ENCODE data around the gene B3GAT1.

B3GAT1 gene

GRCh38 chr11:134413826-134414731 is 2.0 kb upstream of the B3GAT1 start:
- DNase-seq (ENCODE audit: insufficient read length, low spot score): no peak
- FAIRE-seq: no peak
- TF ChIP-seq PAX5 (IDR thresholded peaks at IDR 0.05; ENCODE audit: insufficient read depth, low read length, severe bottlenecking) (no peak), POU2F2 (IDR thresholded peaks at IDR 0.05; ENCODE audit: low read depth, low read length) (no peak), POLR2AphosphoS5 (IDR thresholded peaks at IDR 0.05; ENCODE audit: low read depth, low read length) (no peak), TAF1 (IDR thresholded peaks at IDR 0.05; ENCODE audit: low read depth, low read length) (no peak), POLR2A (IDR thresholded peaks at IDR 0.05; ENCODE audit: low read depth, low read length) (no peak), SPI1 (IDR thresholded peaks at IDR 0.05; ENCODE audit: low read depth, low read length) (no peak)

DNA sequence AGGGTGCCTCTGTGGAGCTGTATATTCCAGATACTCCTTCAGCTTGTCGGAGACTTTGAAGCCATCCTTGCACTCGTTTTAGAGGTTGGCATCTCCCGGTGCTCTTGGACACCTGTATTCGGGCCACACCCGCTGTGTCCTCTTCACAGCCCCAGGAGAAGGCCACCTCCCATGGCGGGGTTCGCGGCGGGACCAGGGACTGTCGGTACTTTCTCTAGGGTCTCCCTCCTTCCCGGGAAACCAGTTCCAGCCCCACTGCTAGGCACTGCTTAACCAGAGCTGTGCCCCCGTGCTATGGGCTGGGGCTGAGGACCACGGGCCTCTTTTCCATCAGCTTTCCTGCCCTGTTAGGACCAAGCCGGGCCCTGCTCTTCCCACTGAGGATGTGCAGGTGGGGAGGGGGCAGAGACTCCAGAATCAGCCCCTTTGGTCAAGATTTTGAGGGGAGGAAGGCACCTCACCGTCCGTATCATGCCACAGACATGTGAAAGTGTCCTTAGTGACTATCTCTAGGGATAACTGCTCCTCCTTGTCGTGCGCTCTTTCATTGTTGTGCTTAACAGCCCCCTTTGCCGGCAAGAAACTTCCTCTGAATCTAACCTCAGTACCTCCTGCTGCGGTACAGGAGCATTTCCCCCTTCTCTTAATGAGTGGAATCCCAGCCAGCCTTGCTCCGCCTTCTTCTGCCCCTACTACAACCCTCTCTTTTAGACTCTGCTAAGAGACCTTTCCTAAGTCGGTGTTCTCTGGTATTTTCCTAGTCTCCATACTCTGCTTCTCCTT is 1.2 kb upstream of the B3GAT1 start:
- no peak for DNase-seq (ENCODE audit: insufficient read length, low spot score)
- TF ChIP-seq POLR2A (IDR thresholded peaks at IDR 0.05; ENCODE audit: low read depth, low read length): no peak
- no peak for TF ChIP-seq POU2F2 (IDR thresholded peaks at IDR 0.05; ENCODE audit: low read depth, low read length)
- FAIRE-seq: no peak

GRCh38 chr11:134410766-134411165 is 1.3 kb downstream of the B3GAT1 start:
- DNase-seq (ENCODE audit: insufficient read length, low spot score) (no peak), FAIRE-seq (no peak)
- TF ChIP-seq POU2F2 (IDR thresholded peaks at IDR 0.05; ENCODE audit: low read depth, low read length): no peak
- no peak for TF ChIP-seq SPI1 (IDR thresholded peaks at IDR 0.05; ENCODE audit: low read depth, low read length)
- no peak for TF ChIP-seq TAF1 (IDR thresholded peaks at IDR 0.05; ENCODE audit: low read depth, low read length)
- no peak for TF ChIP-seq POLR2AphosphoS5 (IDR thresholded peaks at IDR 0.05; ENCODE audit: low read depth, low read length)
- no peak for TF ChIP-seq POLR2A (IDR thresholded peaks at IDR 0.05; ENCODE audit: low read depth, low read length)
- no peak for TF ChIP-seq PAX5 (IDR thresholded peaks at IDR 0.05; ENCODE audit: insufficient read depth, low read length, severe bottlenecking)

- no peak for DNase-seq (ENCODE audit: insufficient read length, low spot score)
- FAIRE-seq: no peak
- TF ChIP-seq POLR2A (IDR thresholded peaks at IDR 0.05; ENCODE audit: low read depth, low read length) (no peak), POU2F2 (IDR thresholded peaks at IDR 0.05; ENCODE audit: low read depth, low read length) (no peak), PAX5 (IDR thresholded peaks at IDR 0.05; ENCODE audit: insufficient read depth, low read length, severe bottlenecking) (no peak), SPI1 (IDR thresholded peaks at IDR 0.05; ENCODE audit: low read depth, low read length) (no peak), TAF1 (IDR thresholded peaks at IDR 0.05; ENCODE audit: low read depth, low read length) (no peak), POLR2AphosphoS5 (IDR thresholded peaks at IDR 0.05; ENCODE audit: low read depth, low read length) (no peak)
Measured at GRCh38 chr11:134409552-134410429, 2.3 kb downstream of the B3GAT1 start.

GRCh38 chr11:134407923-134408322 is 4.1 kb downstream of the B3GAT1 start:
- DNase-seq (ENCODE audit: insufficient read length, low spot score): no peak
- TF ChIP-seq TAF1 (IDR thresholded peaks at IDR 0.05; ENCODE audit: low read depth, low read length) (no peak), POU2F2 (IDR thresholded peaks at IDR 0.05; ENCODE audit: low read depth, low read length) (no peak), SPI1 (IDR thresholded peaks at IDR 0.05; ENCODE audit: low read depth, low read length) (no peak), PAX5 (IDR thresholded peaks at IDR 0.05; ENCODE audit: insufficient read depth, low read length, severe bottlenecking) (no peak), POLR2A (IDR thresholded peaks at IDR 0.05; ENCODE audit: low read depth, low read length) (no peak), POLR2AphosphoS5 (IDR thresholded peaks at IDR 0.05; ENCODE audit: low read depth, low read length) (no peak)
- FAIRE-seq: no peak

DNA sequence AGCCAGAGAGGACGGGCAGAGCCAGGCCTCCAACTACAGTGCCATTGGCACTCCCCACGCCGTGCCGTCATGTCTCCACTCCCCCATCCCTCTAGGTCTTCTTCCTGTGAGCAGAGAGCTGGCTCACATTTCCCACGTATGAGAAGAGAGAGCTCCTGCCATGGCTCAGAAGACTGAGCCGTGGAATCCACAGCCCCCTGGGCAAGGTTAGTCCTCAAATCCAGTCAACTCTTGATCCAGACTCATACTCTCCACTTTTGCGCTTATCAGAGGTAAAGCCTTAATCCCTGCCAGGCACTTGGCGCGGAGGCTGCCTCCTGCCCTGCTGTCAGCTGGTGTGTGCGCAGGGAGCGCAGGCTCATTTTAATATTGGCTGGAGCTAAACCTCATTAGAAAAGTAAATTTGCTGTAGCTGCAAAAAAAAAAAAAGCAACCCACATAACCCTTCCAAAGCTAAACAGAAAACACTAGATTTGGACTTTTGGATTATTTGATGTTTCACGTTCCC is 4.7 kb downstream of the B3GAT1 start:
- FAIRE-seq (no peak), DNase-seq (ENCODE audit: insufficient read length, low spot score) (no peak)
- no peak for TF ChIP-seq PAX5 (IDR thresholded peaks at IDR 0.05; ENCODE audit: insufficient read depth, low read length, severe bottlenecking)

- TF ChIP-seq SPI1 (IDR thresholded peaks at IDR 0.05; ENCODE audit: low read depth, low read length) (no peak), POLR2A (IDR thresholded peaks at IDR 0.05; ENCODE audit: low read depth, low read length) (no peak), POU2F2 (IDR thresholded peaks at IDR 0.05; ENCODE audit: low read depth, low read length) (no peak), TAF1 (IDR thresholded peaks at IDR 0.05; ENCODE audit: low read depth, low read length) (no peak), PAX5 (IDR thresholded peaks at IDR 0.05; ENCODE audit: insufficient read depth, low read length, severe bottlenecking) (no peak), POLR2AphosphoS5 (IDR thresholded peaks at IDR 0.05; ENCODE audit: low read depth, low read length) (no peak)
- DNase-seq (ENCODE audit: insufficient read length, low spot score): no peak
- no peak for FAIRE-seq
Measured at GRCh38 chr11:134406264-134407185, 5.5 kb downstream of the B3GAT1 start.

GRCh38 chr11:134405841-134406240 is 6.2 kb downstream of the B3GAT1 start:
- DNase-seq (ENCODE audit: insufficient read length, low spot score): no peak
- FAIRE-seq: no peak
- TF ChIP-seq SPI1 (IDR thresholded peaks at IDR 0.05; ENCODE audit: low read depth, low read length): no peak
- TF ChIP-seq POLR2AphosphoS5 (IDR thresholded peaks at IDR 0.05; ENCODE audit: low read depth, low read length): no peak
- TF ChIP-seq POLR2A (IDR thresholded peaks at IDR 0.05; ENCODE audit: low read depth, low read length): no peak
- no peak for TF ChIP-seq PAX5 (IDR thresholded peaks at IDR 0.05; ENCODE audit: insufficient read depth, low read length, severe bottlenecking)
- TF ChIP-seq TAF1 (IDR thresholded peaks at IDR 0.05; ENCODE audit: low read depth, low read length): no peak
- no peak for TF ChIP-seq POU2F2 (IDR thresholded peaks at IDR 0.05; ENCODE audit: low read depth, low read length)
